ENCODE data around the gene B3GNT7.

GRCh38 chr2:231422056-231422455 lies 26.5 kb downstream of the B3GNT7 start:
- TF ChIP-seq EZH2phosphoT487 (IDR thresholded peaks at IDR 0.05): no peak
- TF ChIP-seq CTCF (IDR thresholded peaks at IDR 0.05): no peak
- no peak for TF ChIP-seq EZH2 (IDR thresholded peaks at IDR 0.05)

All from neural progenitor cell (in vitro differentiated cells).